HepG2 (cell line): ENCODE results near the gene ITGA2. TPM values are rescaled to one million over a fixed set of nuclear protein-coding genes. Genes with fewer than 3 reads are reported as not detected.

Experiments used
- ATAC-seq: fragments of 200-7000 bp; cut with Tn5 transposase; 3 replicates; pipeline ENCODE4 v1.9.1; 2020; ENCODE audit warnings: mild to moderate bottlenecking, moderate library complexity
- BruUV-seq: library from RNA; stranded (reverse); fragments of 400-500 nt; replicated peaks from 2 replicates; lab custom pipeline; 2021; lab: Mats Ljungman, UMichigan
- CTCF ChIA-PET: fragments of 300-600 bp; formaldehyde crosslinking; extraction: SDS; loops from one replicate; lab custom pipeline; 2021; ENCODE audit warnings: low total read pairs, inconsistent platforms, low intra/inter-chr PET ratio; lab: Yijun Ruan, JAX
- POLR2A ChIA-PET: fragments of 350-600 bp; sonication (Branson Sonifier 250); formaldehyde crosslinking; loops from one replicate; lab custom pipeline; 2020; ENCODE audit warnings: antibody characterized with exemption, inconsistent platforms; lab: Yijun Ruan, JAX
- DNase-seq: peaks from one replicate; pipeline ENCODE4 v3.0.0-alpha.2; 2015; ENCODE audit warnings: low spot score
- FAIRE-seq: peaks from 3 replicates; lab custom pipeline; 2011; peaks lifted over from hg19 to GRCh38; lab: Jason Lieb, UNC
- H2AFZ ChIP-seq: one replicate; pipeline ENCODE4 v1.6.1; 2011; ENCODE audit warnings: low read length, inconsistent platforms
- H3K27ac ChIP-seq: fragments of 300-600 bp; 3 replicates; pipeline ENCODE4 v1.8.0; 2011; ENCODE audit warnings: mixed run types, mild to moderate bottlenecking, mixed read lengths, low read length, inconsistent platforms; ENCODE audit not compliant: insufficient read depth; ENCODE audit errors: extremely low read length
- H3K27me3 ChIP-seq, 2 experiments: fragments of 200-600 bp in 1 of 2; 2 replicates in 1 of 2; 3 replicates in 1 of 2; pipeline versions ENCODE4 v1.6.0 to v1.8.0; 2011; ENCODE audit warnings: low read length in 2 of 2, mild to moderate bottlenecking in 2 of 2, moderate library complexity in 2 of 2, inconsistent platforms in 1 of 2; ENCODE audit not compliant: insufficient read depth in 2 of 2, control insufficient read depth in 1 of 2
- H3K36me3 ChIP-seq, 2 experiments: fragments of 200-600 bp in 1 of 2; replicated peaks in 1 of 2; 2 replicates in 1 of 2; 3 replicates in 1 of 2; pipeline versions ENCODE4 v1.5.1 to v1.8.0; 2011; ENCODE audit warnings: low read length in 2 of 2, inconsistent platforms in 1 of 2; ENCODE audit not compliant: insufficient read depth in 2 of 2, control insufficient read depth in 1 of 2
- H3K4me1 ChIP-seq: 2 replicates; pipeline ENCODE4 v1.5.1; 2012; ENCODE audit warnings: low read length, inconsistent platforms; ENCODE audit not compliant: insufficient read depth
- H3K4me2 ChIP-seq: 2 replicates; pipeline ENCODE4 v1.6.0; 2011; ENCODE audit warnings: low read depth, low read length, inconsistent platforms
- H3K4me3 ChIP-seq, 3 experiments: fragments of 200-600 bp in 1 of 3; sonication (generic), shearing (Covaris generic) in 1 of 3; replicated peaks in 1 of 3; 2 replicates each; pipeline ENCODE4 v1.5.1; 2011 to 2016; ENCODE audit warnings: low read length in 3 of 3, inconsistent platforms in 2 of 3, low read depth in 2 of 3, mild to moderate bottlenecking in 2 of 3, control low read depth in 1 of 3, mixed read lengths in 1 of 3; ENCODE audit not compliant: insufficient read depth in 1 of 3
- H3K79me2 ChIP-seq: one replicate; pipeline ENCODE4 v1.6.1; 2011; ENCODE audit warnings: low read length, inconsistent platforms; ENCODE audit not compliant: insufficient read depth
- H3K9ac ChIP-seq: 2 replicates; pipeline ENCODE4 v1.6.0; 2011; ENCODE audit warnings: mild to moderate bottlenecking, low read depth, low read length, inconsistent platforms; ENCODE audit not compliant: insufficient read depth
- H3K9me3 ChIP-seq: 2 replicates; pipeline ENCODE4 v1.5.1; 2012; ENCODE audit warnings: mild to moderate bottlenecking, low read length
- H4K20me1 ChIP-seq: 2 replicates; pipeline ENCODE4 v1.6.0; 2011; ENCODE audit warnings: inconsistent platforms, mild to moderate bottlenecking, low read length, moderate library complexity; ENCODE audit not compliant: insufficient read depth
- CBFB ChIP-seq: sonication (generic); formaldehyde crosslinking; IDR thresholded peaks from 2 replicates; pipeline ENCODE4 v1.4.0; 2020; ENCODE audit warnings: missing genetic modification reagents
- FOXP1 ChIP-seq, 2 experiments: fragments of 450-650 bp in 1 of 2; IDR thresholded peaks; 2 replicates each; pipeline ENCODE4 v1.6.1; 2017 to 2018; ENCODE audit warnings: antibody characterized with exemption in 1 of 2
- NKX3-1 ChIP-seq: sonication (generic); formaldehyde crosslinking; IDR thresholded peaks from 2 replicates; pipeline ENCODE4 v1.5.0; 2020; ENCODE audit warnings: missing genetic modification reagents
- RFX1 ChIP-seq: fragments of 450-650 bp; IDR thresholded peaks from 2 replicates; pipeline ENCODE4 v1.6.1; 2017
- RFXAP ChIP-seq: sonication (generic); formaldehyde crosslinking; IDR thresholded peaks from 2 replicates; pipeline ENCODE4 v1.4.0; 2020; ENCODE audit warnings: missing genetic modification reagents, borderline replicate concordance
- SKI ChIP-seq: fragments of 450-650 bp; IDR thresholded peaks from one replicate; pipeline ENCODE4 v1.6.1; 2018; ENCODE audit warnings: mild to moderate bottlenecking; ENCODE audit not compliant: partially characterized antibody
- SOX6 ChIP-seq, 2 experiments: fragments of 450-650 bp in 1 of 2; sonication (generic) in 1 of 2; formaldehyde crosslinking in 1 of 2; IDR thresholded peaks; 2 replicates each; pipeline versions ENCODE4 v1.4.0 to v1.6.1; 2017 to 2020; ENCODE audit warnings: antibody characterized with exemption in 1 of 2, mild to moderate bottlenecking in 1 of 2, missing genetic modification reagents in 1 of 2
- ZNF484 ChIP-seq: sonication (generic); formaldehyde crosslinking; IDR thresholded peaks from 2 replicates; pipeline ENCODE4 v1.5.1; 2020; ENCODE audit warnings: mild to moderate bottlenecking, low read depth, missing genetic modification reagents, borderline replicate concordance
- ZNF549 ChIP-seq: sonication (generic); formaldehyde crosslinking; IDR thresholded peaks from 2 replicates; pipeline ENCODE4 v1.5.0; 2020; ENCODE audit warnings: missing genetic modification reagents
- ZNF564 ChIP-seq: sonication (generic); formaldehyde crosslinking; IDR thresholded peaks from 2 replicates; pipeline ENCODE4 v1.8.1; 2023; ENCODE audit warnings: mild to moderate bottlenecking, missing genetic modification reagents
- ZNF629 ChIP-seq: sonication (generic); formaldehyde crosslinking; conservative IDR thresholded peaks from 2 replicates; pipeline ENCODE4 v1.5.0; 2020; ENCODE audit warnings: missing genetic modification reagents
- ZNF841 ChIP-seq: sonication (generic); formaldehyde crosslinking; IDR thresholded peaks from 2 replicates; pipeline ENCODE4 v1.8.1; 2023; ENCODE audit warnings: missing genetic modification reagents, borderline replicate concordance
- WGBS: methylation state at CpG from one replicate; pipeline ENCODE4 v1.1.6; 2017; ENCODE audit warnings: low lambda C conversion rate; 5-methylcytosine and 5-hydroxymethylcytosine counted together
- in situ Hi-C: cut with HindIII; loops from 2 replicates; pipeline ENCODE4 v1.10.0; 2017; ENCODE audit warnings: low pct_unique_long_range_greater_than_20kb; ENCODE audit not compliant: extremely low pct_ligation_motif_present
- intact Hi-C: fragments of 100-400 bp; cut with micrococcal nuclease; formaldehyde crosslinking; loops from one replicate; pipeline ENCODE4 v1.10.0; 2022; ENCODE audit not compliant: unreplicated experiment
- polyA plus RNA-seq, 8 experiments: library from polyadenylated mRNA; depleted of rRNA in 3 of 8; stranded (reverse) in 7 of 8; unstranded in 1 of 8; fragments of >200 nt; fragmentation: Illumina TruSeq in 4 of 8; extraction: Trizol in 4 of 8; gene quantifications; 2 replicates each; pipeline versions ENCODE4 v1.2.1 to v1.2.3, GENCODE V29; 2011 to 2016; ENCODE audit warnings: low read depth in 4 of 8, missing spikeins in 1 of 8, mixed read lengths in 1 of 8; ENCODE audit not compliant: insufficient read depth in 1 of 8
- total RNA-seq, 5 experiments: library from RNA; depleted of rRNA; stranded (reverse); fragments of >200 nt; fragmentation: Illumina TruSeq; extraction: Trizol; gene quantifications; 2 replicates each; pipeline ENCODE4 v1.2.3, GENCODE V29; 2016; ENCODE audit warnings: low read depth in 1 of 5

ITGA2 gene
- total and polyA plus RNA-seq, 2 of the 13 experiments (the other 11 are each of a cell fraction or from before 2014, with no cell fraction given), result 15.8 to 58.3 TPM

DNA sequence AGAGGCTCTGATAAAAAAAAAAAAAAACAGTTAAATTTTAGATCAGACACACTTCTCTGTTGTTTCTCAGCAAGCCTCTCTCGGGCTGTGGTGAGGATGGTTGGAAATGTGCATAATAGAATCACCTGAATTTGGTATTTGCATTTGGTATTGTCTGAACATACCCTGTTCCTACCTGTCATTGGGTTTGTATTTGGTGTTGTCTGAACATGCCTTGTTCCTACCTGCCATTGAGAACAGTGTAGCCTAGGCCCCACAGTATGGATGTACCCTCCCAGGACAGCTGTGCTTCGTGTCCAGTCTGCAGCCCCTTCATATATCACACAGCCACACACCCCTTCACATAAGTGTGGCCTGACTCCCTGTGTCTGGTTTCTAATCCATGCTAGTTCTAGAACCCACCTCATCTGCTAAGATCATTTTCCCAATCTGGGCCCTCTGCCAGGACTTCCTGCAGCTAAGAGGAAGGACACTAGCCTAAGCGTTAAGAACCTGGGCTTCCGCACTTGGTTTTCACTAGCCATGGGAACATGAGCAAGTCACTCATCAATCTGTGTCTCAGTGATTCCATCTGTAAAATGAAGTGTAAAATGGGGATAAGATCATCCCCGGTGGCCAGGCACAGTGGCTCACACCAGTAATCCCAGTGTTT, 49.2 kb downstream of the ITGA2 start:
- H3K9ac ChIP-seq, result no peak overlapping the region
- peaks cover 3 to 45% of the 10 kb centered on the region in 2 experiments for H3K36me3 ChIP-seq
- no peak; the same call in 2 of the 3 replicates for ATAC-seq
- H3K4me2 ChIP-seq, result no peak overlapping the region
- intact Hi-C loops (loop anchor here (10.0 kb wide), 1 partner anchor 56 kb away; no protein-coding TSS in a partner anchor), in situ Hi-C loops (loop anchor here (10.0 kb wide), 1 partner anchor 84 kb away; no protein-coding TSS in a partner anchor)
- CTCF ChIA-PET, result no interaction called here
- FAIRE-seq, result no peak
- no TSS peak for BruUV-seq
- H3K9me3 ChIP-seq, result no peaks in the 10 kb centered on the region
- H3K27me3 ChIP-seq, result no peaks in the 10 kb centered on the region
- H4K20me1 ChIP-seq, result no peaks in the 10 kb centered on the region; the same call in none of the 2 replicates
- no peak overlapping the region for H2AFZ ChIP-seq
- H3K4me3 ChIP-seq, result no peak overlapping the region
- WGBS, result 97% methylated on average over 4 of the region's 5 CpGs
- no peak for DNase-seq
- H3K79me2 ChIP-seq, result peaks cover 39% of the 10 kb centered on the region
- peaks cover 19% of the 10 kb centered on the region for H3K4me1 ChIP-seq
- POLR2A ChIA-PET, result no interaction called here
- no peak for TF ChIP-seq FOXP1 (IDR thresholded peaks at IDR 0.05)
- no peak for TF ChIP-seq FOXP1 (CRISPR knock-in tag; IDR thresholded peaks at IDR 0.05)
- TF ChIP-seq CBFB (CRISPR knock-in tag), result no peak
- no peak for TF ChIP-seq ZNF564 (CRISPR knock-in tag)
- no peak for TF ChIP-seq RFXAP (CRISPR knock-in tag)
- no peak for TF ChIP-seq ZNF629 (CRISPR knock-in tag)
- TF ChIP-seq RFX1, result no peak
- TF ChIP-seq ZNF549 (CRISPR knock-in tag), result no peak
- no peak for TF ChIP-seq SOX6 (IDR thresholded peaks at IDR 0.05)
- TF ChIP-seq SOX6 (CRISPR knock-in tag; IDR thresholded peaks at IDR 0.05), result no peak
- TF ChIP-seq ZNF841 (CRISPR knock-in tag), result no peak
- no peak for TF ChIP-seq ZNF484 (CRISPR knock-in tag)
- no peak for TF ChIP-seq SKI
- TF ChIP-seq NKX3-1 (CRISPR knock-in tag), result no peak
- TF ChIP-seq, all 625 proteins: peak for 0
- H3K27ac ChIP-seq, result no peak overlapping the region
